Bronchial epithelial cell (primary cell): ENCODE results near the gene CDKL1. TPM values are rescaled to one million over a fixed set of nuclear protein-coding genes. Genes with fewer than 3 reads are reported as not detected.
A peak's percentile ranks its signal among the peaks of the same experiment; 100 is the strongest.

Source experiments
- DNase-seq: peaks from one replicate; pipeline ENCODE4 v3.0.0-alpha.2; 2010; ENCODE audit warnings: low read depth
- FAIRE-seq: peaks from 2 replicates; lab custom pipeline; 2011; peaks lifted over from hg19 to GRCh38; lab: Jason Lieb, UNC
- H3K27me3 ChIP-seq: 2 replicates; pipeline ENCODE4 v1.5.1; 2011; ENCODE audit warnings: low read length; ENCODE audit not compliant: control insufficient read depth, insufficient read depth
- H3K36me3 ChIP-seq: 2 replicates; pipeline ENCODE4 v1.5.1; 2011; ENCODE audit warnings: low read length; ENCODE audit not compliant: control insufficient read depth, insufficient read depth
- H3K4me3 ChIP-seq: 2 replicates; pipeline ENCODE4 v1.5.1; 2011; ENCODE audit warnings: mild to moderate bottlenecking, low read depth, low read length, control low read depth
- total RNA-seq: library from RNA; depleted of rRNA; stranded (reverse); fragments of >200 nt; gene quantifications from 2 replicates; pipeline ENCODE4 v1.2.1, GENCODE V29; 2014
- TF ChIP-seq, protein P1 (sequence below): IDR thresholded peaks from 2 replicates; pipeline ENCODE4 v1.5.1; 2011; ENCODE audit warnings: mild to moderate bottlenecking, moderate library complexity, low read length, control low read depth, inconsistent platforms; ENCODE audit not compliant: insufficient read depth, severe bottlenecking

Gene CDKL1
- total RNA-seq, 1 donor from 2014 or later = 4.5 TPM

- no peaks in the 10 kb centered on the region for H3K27me3 ChIP-seq
- FAIRE-seq (no peak), DNase-seq (no peak)
- TF ChIP-seq, protein P1, sequence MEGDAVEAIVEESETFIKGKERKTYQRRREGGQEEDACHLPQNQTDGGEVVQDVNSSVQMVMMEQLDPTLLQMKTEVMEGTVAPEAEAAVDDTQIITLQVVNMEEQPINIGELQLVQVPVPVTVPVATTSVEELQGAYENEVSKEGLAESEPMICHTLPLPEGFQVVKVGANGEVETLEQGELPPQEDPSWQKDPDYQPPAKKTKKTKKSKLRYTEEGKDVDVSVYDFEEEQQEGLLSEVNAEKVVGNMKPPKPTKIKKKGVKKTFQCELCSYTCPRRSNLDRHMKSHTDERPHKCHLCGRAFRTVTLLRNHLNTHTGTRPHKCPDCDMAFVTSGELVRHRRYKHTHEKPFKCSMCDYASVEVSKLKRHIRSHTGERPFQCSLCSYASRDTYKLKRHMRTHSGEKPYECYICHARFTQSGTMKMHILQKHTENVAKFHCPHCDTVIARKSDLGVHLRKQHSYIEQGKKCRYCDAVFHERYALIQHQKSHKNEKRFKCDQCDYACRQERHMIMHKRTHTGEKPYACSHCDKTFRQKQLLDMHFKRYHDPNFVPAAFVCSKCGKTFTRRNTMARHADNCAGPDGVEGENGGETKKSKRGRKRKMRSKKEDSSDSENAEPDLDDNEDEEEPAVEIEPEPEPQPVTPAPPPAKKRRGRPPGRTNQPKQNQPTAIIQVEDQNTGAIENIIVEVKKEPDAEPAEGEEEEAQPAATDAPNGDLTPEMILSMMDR = peak; percentile 68
- peaks cover 2% of the 10 kb centered on the region for H3K36me3 ChIP-seq
- peak overlapping the region; percentile 60 for H3K4me3 ChIP-seq
Observed at GRCh38 chr14:50311337-50311971, 85.2 kb downstream of the CDKL1 start.

DNA sequence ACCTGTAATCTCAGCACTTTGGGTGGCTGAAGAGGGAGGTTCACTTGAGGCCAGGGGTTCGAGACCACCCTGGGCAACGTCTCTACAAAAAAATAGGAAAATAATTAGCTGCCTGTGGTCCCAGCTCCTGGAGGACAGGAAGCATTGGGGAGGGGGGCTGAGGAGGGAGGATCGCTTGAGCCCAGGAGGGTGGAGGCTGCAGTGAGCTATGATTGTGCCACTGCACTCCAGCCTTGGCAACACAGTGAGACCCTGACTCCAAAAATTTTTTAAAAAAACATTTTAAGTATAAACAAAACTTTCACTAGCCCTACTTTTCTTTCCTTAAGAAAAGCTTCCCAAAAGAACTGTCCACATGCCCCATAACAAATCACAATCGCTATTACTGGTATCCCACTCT is 86.2 kb downstream of the CDKL1 start:
- FAIRE-seq = no peak
- no peak for DNase-seq
- Histone ChIP-seq H3K27me3 (no peaks in the 10 kb centered on the region), H3K36me3 (peaks cover 2% of the 10 kb centered on the region), H3K4me3 (no peak overlapping the region)
- TF ChIP-seq, protein P1 = no peak

DNA sequence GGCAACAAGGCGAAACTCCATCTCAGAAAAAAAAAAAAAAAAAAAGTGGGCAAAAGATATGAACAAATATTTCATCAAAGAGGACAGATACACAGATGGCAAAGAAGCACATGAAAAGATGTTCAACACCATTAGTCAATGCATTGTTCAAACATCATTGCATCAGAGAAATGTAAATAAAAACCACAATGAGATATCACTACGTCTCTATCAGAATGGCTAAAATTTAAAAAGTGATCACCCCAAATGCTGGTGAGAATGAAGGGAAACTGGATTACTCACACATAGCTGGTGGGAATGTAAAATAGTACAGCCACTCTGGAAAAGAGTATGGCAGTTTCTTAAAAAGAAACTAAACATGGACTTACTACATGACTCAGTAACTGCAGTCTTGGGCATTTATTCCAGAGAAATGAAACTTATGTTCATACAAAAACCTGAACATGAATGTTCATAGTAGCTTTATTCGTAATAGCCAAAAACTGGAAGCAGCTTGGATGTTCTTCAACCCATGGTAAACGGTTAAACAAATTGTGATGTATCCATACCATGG is 88.2 kb downstream of the CDKL1 start:
- DNase-seq (peak; percentile 55), FAIRE-seq (no peak)
- Histone ChIP-seq H3K36me3 (no peaks in the 10 kb centered on the region), H3K4me3 (no peak overlapping the region), H3K27me3 (no peaks in the 10 kb centered on the region)
- TF ChIP-seq, protein P1 = no peak

DNA sequence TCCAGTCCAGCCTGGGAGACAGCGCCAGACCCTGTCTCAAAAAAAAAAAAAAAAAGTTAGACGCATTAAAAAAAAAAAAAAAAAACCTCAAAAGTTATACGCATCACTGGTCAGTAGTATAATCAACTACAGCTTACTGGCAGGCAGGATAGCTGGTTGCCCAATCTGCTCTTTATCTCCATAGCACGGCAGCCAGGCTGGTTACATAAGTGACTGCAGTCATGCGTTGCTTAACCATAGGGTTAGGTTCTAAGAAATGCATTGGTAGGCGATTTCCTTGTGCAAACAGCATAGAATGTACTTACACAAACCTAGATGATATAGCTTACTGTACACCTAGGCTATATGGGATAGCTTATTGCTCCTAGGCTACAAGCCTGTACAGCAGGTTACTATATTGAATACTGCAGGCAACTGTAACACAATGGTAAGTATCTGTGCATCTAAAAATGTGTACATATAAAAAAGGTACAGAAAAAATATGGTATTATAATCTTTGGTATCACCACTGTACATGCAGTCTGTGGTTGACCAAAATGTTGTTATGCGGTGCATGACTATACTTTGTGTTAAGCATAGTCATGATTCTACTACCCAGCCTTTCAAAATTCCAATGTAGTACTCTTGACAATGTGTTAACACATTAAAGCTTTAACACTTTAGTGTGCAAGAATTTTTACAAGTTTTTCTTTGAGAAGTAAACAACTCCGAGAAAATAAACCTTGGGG is 92.8 kb downstream of the CDKL1 start:
- DNase-seq (peak; percentile 53), FAIRE-seq (peak; percentile 88)
- no peaks in the 10 kb centered on the region for H3K27me3 ChIP-seq
- no peaks in the 10 kb centered on the region for H3K36me3 ChIP-seq
- TF ChIP-seq, protein P1 = no peak
- H3K4me3 ChIP-seq = no peak overlapping the region

- H3K4me3 ChIP-seq = no peak overlapping the region
- H3K36me3 ChIP-seq = no peaks in the 10 kb centered on the region
- TF ChIP-seq, protein P1 = no peak
- FAIRE-seq (no peak), DNase-seq (no peak)
- no peaks in the 10 kb centered on the region for H3K27me3 ChIP-seq
Observed at GRCh38 chr14:50301914-50302313, 94.8 kb downstream of the CDKL1 start.
